RWPE2 (cell line): ENCODE measurements around the gene ALDH3B2.

Source experiments
- ATAC-seq: fragments of 200-7000 bp; cut with Tn5 transposase; 3 replicates; pipeline ENCODE4 v1.9.1; 2021; ENCODE audit warnings: low read depth
- DNase-seq: peaks from one replicate; pipeline ENCODE4 v3.0.0-alpha.2; 2020; ENCODE audit warnings: low spot score
- H3K27ac ChIP-seq: fragments of 450-650 bp; 2 replicates; pipeline ENCODE4 v1.5.1; 2017; ENCODE audit warnings: mild to moderate bottlenecking; ENCODE audit not compliant: poor library complexity, severe bottlenecking
- H3K27me3 ChIP-seq: fragments of 250-450 bp; sonication (Bioruptor Pico); 2 replicates; pipeline ENCODE4 v1.5.1; 2021; ENCODE audit warnings: mild to moderate bottlenecking, moderate library complexity; ENCODE audit not compliant: insufficient read depth, poor library complexity, severe bottlenecking
- H3K36me3 ChIP-seq: fragments of 250-450 bp; sonication (Bioruptor Pico); 2 replicates; pipeline ENCODE4 v1.5.1; 2020; ENCODE audit warnings: low read depth, mild to moderate bottlenecking, moderate library complexity
- H3K4me1 ChIP-seq: fragments of 250-450 bp; sonication (Bioruptor Pico); 2 replicates; pipeline ENCODE4 v1.5.1; 2021; ENCODE audit warnings: mild to moderate bottlenecking, moderate library complexity; ENCODE audit not compliant: insufficient read depth, poor library complexity, severe bottlenecking
- H3K4me3 ChIP-seq: fragments of 250-450 bp; sonication (Bioruptor Pico); 2 replicates; pipeline ENCODE4 v1.5.1; 2021; ENCODE audit warnings: mild to moderate bottlenecking, moderate library complexity; ENCODE audit not compliant: severe bottlenecking
- H3K9me3 ChIP-seq: fragments of 250-450 bp; sonication (Bioruptor Pico); 2 replicates; pipeline ENCODE4 v1.5.1; 2021; ENCODE audit warnings: mild to moderate bottlenecking, moderate library complexity; ENCODE audit not compliant: severe bottlenecking
- TF ChIP-seq, protein P1 (sequence below): fragments of 450-650 bp; IDR thresholded peaks from one replicate; pipeline ENCODE4 v1.5.1; 2017; ENCODE audit warnings: mild to moderate bottlenecking, moderate library complexity; ENCODE audit not compliant: poor library complexity, severe bottlenecking

ALDH3B2 gene

DNA sequence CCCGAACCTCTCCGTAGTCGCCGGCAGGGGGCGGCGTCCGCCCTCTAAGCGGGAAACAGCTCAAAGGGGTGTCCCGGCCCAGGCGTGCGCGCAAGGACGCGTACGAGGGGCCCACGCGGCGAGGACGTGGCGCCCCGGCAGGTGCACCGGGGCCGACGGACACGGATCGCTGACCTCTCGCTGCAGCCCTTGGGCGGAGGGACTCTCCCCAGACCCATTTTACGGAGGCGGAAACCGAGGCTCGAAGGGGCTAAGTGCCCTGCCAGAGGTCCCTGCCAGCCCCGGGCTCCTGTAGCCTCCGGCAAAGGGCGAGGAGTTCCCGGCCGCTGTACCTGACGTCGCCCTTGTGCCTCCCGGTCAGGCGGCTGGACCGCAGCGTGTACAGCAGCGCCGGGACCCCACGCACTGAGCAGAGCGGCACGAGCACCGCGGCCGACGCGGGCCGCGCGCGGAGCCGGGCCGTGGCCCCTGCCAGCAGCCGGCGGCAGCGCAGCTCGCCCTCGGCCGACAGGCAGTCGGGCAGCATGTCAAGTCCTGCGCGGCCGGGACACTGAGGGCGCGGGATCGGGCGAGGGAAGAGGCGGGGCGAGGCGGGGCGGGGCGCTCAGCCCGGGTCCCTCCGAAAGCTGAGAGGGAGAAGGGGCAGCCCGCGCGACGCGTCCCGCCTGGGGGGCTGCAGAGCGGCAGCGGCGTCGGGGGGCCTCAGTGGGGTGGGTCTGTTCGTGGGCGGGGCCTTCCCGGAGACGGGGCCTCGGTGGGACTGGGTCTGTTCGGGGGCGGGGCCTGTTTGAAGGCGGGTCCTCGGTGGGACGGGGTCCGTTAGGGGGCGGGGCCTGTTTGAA, 44.8 kb downstream of the ALDH3B2 start, which contains the start of gene NUDT8:
NUDT8 (minus strand) TSS at position 552 of the 842 bp plus-strand sequence; CDS start at position 526, 26 bp downstream.
- ATAC-seq (peak; percentile 64), DNase-seq (peak; percentile 73)
- no peaks in the 10 kb centered on the region for H3K36me3 ChIP-seq
- H3K27ac ChIP-seq = peak within 1 kb of the TSS; percentile 45
- peak within 1 kb of the TSS; percentile 47 for H3K4me3 ChIP-seq
- H3K4me1 ChIP-seq = no peaks in the 10 kb centered on the region
- no peaks in the 10 kb centered on the region for H3K27me3 ChIP-seq
- TF ChIP-seq, protein P1, sequence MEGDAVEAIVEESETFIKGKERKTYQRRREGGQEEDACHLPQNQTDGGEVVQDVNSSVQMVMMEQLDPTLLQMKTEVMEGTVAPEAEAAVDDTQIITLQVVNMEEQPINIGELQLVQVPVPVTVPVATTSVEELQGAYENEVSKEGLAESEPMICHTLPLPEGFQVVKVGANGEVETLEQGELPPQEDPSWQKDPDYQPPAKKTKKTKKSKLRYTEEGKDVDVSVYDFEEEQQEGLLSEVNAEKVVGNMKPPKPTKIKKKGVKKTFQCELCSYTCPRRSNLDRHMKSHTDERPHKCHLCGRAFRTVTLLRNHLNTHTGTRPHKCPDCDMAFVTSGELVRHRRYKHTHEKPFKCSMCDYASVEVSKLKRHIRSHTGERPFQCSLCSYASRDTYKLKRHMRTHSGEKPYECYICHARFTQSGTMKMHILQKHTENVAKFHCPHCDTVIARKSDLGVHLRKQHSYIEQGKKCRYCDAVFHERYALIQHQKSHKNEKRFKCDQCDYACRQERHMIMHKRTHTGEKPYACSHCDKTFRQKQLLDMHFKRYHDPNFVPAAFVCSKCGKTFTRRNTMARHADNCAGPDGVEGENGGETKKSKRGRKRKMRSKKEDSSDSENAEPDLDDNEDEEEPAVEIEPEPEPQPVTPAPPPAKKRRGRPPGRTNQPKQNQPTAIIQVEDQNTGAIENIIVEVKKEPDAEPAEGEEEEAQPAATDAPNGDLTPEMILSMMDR = peak; percentile 88
- no peaks in the 10 kb centered on the region for H3K9me3 ChIP-seq

DNA sequence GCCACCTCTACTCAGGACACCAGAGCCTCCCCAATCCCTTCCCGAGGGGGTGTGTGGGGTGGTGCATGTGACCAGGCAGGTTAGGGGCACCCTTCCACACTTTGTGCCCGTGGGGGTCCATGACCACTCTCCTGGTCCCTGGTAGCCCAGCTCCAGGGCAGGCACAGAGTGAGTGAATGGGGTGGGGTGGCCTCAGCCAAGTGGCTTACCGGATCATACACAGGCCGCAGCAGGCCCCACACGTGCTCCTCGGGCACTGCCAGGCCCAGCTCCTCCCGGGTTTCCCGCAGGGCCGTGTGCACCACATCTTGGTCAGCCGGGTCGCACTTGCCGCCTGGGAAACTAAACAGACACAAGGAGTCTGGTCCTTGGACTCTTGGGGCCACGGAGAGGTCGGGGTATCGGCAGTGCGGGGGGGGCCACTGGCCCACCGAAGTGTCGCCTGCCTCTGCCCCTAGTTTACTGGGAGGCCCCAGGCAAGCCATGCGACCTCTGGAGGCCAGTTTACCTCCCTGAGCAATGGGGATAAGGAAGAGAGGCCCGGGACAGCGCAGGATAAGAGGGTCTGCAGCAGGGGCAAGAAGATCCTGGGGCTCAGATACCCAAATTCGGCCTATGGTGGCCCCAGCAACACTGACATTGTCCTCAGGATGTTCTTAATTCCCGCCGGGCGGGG, 45.6 kb downstream of the ALDH3B2 start:
- H3K27me3 ChIP-seq = no peaks in the 10 kb centered on the region
- H3K4me3 ChIP-seq = peak overlapping the region; percentile 47
- no peaks in the 10 kb centered on the region for H3K4me1 ChIP-seq
- TF ChIP-seq, protein P1 = no peak
- H3K36me3 ChIP-seq = no peaks in the 10 kb centered on the region
- ATAC-seq (no peak), DNase-seq (peak; percentile 49)
- H3K9me3 ChIP-seq = no peaks in the 10 kb centered on the region
- peak overlapping the region; percentile 45 for H3K27ac ChIP-seq

DNA sequence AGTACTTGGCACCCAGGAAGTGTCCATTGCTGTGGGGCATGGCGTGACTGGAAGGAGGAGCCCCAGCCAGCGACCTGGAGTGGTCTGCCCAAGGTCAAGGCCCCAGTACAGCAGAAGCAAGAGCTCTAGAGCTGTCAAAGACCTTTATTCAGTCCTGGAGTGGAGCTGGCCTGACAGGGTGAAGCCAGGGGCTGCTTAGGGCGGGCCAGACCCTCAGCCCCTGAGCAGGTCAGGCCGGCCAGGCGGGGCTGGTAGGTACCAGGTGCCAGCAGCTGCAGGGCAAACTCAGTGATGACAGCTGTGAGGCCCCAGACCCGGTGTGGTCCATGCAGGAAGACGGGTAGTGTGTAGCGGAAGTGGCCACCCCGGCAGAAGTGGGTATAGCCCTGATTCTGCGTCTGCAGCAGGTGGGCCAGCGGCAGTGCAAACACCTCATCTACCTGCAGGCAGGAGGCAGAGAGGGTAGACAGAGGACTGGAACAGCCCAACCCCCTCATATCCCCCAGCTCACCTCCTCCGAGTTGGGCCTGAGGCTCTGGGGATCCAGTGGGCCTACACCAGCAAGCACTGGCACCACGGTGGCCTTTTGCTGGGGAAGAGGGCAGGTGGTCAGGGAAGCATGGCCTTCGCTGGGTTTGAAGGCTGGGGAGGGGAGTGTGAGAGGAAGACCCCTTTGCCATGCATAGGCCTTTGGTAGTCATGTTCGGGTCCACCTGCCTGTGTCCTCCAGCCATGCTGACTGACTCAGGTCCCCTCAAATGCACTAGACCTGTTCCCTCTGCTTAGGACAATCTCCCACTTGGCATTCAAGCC, 46.4 kb downstream of the ALDH3B2 start:
- Histone ChIP-seq H3K4me3 (no peak overlapping the region), H3K27me3 (no peaks in the 10 kb centered on the region), H3K27ac (no peak overlapping the region), H3K36me3 (no peaks in the 10 kb centered on the region), H3K4me1 (no peaks in the 10 kb centered on the region), H3K9me3 (no peaks in the 10 kb centered on the region)
- DNase-seq = peak; percentile 57
- TF ChIP-seq, protein P1 = no peak
- ATAC-seq = no peak

DNA sequence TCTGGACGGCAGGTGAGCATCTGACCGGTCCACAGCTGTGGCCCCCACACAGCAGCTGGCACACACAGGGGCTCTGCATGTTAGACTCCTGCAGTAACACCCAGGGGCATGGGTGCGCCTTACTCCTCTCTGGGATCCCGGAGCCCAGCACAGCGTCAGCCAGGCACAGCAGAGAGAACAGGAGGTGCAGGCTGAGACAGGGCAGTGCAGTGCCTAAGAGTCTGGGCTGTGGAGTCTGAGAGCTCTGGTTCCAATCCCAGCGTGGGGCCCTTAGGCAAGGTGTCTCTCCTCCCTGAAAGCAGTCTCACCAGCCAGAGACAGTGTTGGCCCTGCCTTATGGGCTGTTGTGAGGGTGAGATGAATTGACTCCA, 47.0 kb downstream of the ALDH3B2 start:
- DNase-seq (peak; percentile 53), ATAC-seq (no peak)
- Histone ChIP-seq H3K4me3 (no peak overlapping the region), H3K27ac (no peak overlapping the region), H3K36me3 (no peaks in the 10 kb centered on the region), H3K4me1 (no peaks in the 10 kb centered on the region), H3K27me3 (no peaks in the 10 kb centered on the region), H3K9me3 (no peaks in the 10 kb centered on the region)
- TF ChIP-seq, protein P1 = no peak
